ENCODE results near the gene ZFP36.

DNA sequence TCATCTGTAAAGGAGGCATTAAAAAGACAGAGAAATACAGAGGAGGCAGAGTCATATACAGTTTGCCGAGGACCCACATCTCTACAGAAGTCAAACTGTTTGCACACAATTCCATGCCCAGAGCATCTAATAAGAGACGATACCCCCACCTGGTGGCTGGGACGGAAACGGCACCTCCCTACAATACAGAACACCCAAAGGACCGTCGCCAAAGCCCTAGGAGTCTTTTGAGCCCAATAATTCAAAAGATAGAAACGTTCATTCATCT is 5.1 kb downstream of the ZFP36 start:
- TF ChIP-seq, protein P1, sequence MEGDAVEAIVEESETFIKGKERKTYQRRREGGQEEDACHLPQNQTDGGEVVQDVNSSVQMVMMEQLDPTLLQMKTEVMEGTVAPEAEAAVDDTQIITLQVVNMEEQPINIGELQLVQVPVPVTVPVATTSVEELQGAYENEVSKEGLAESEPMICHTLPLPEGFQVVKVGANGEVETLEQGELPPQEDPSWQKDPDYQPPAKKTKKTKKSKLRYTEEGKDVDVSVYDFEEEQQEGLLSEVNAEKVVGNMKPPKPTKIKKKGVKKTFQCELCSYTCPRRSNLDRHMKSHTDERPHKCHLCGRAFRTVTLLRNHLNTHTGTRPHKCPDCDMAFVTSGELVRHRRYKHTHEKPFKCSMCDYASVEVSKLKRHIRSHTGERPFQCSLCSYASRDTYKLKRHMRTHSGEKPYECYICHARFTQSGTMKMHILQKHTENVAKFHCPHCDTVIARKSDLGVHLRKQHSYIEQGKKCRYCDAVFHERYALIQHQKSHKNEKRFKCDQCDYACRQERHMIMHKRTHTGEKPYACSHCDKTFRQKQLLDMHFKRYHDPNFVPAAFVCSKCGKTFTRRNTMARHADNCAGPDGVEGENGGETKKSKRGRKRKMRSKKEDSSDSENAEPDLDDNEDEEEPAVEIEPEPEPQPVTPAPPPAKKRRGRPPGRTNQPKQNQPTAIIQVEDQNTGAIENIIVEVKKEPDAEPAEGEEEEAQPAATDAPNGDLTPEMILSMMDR (IDR thresholded peaks at IDR 0.05; ENCODE audit: control extremely low read depth in 1 of 3, insufficient read depth in 1 of 3, low read depth in 1 of 3, low read length in 3 of 3): peak; percentile 84 to 91 (median 86)
- TF ChIP-seq SP1 (IDR thresholded peaks at IDR 0.05; ENCODE audit: low read depth, low read length): no peak
- TF ChIP-seq POLR2A (IDR thresholded peaks at IDR 0.05; ENCODE audit: control extremely low read depth in 1 of 2, low read depth in 2 of 2, low read length in 2 of 2): peak in 1 of 2 experiments; percentile 67; a peak in 2 of 3 replicates
- TF ChIP-seq CHD2 (IDR thresholded peaks at IDR 0.05; ENCODE audit: low read length): no peak
- TF ChIP-seq HDAC2 (IDR thresholded peaks at IDR 0.05; ENCODE audit: borderline replicate concordance in 1 of 2, low read depth in 2 of 2, low read length in 2 of 2): no peak
- no peak for TF ChIP-seq CEBPB (IDR thresholded peaks at IDR 0.05; ENCODE audit: low read depth, low read length)
- TF ChIP-seq, protein P2, sequence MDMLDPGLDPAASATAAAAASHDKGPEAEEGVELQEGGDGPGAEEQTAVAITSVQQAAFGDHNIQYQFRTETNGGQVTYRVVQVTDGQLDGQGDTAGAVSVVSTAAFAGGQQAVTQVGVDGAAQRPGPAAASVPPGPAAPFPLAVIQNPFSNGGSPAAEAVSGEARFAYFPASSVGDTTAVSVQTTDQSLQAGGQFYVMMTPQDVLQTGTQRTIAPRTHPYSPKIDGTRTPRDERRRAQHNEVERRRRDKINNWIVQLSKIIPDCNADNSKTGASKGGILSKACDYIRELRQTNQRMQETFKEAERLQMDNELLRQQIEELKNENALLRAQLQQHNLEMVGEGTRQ (IDR thresholded peaks at IDR 0.05; ENCODE audit: low read length): no peak
- no peak for TF ChIP-seq JUND (IDR thresholded peaks at IDR 0.05; ENCODE audit: low read length)
- TF ChIP-seq ASH2L (IDR thresholded peaks at IDR 0.05; ENCODE audit: low read length): no peak

All from H1 (cell line).